Calu3 (cell line): Measurements from ENCODE around the gene HNRNPA0. TPM values are rescaled to one million over a fixed set of nuclear protein-coding genes. Genes with fewer than 3 reads are reported as not detected.

Source experiments
- BruUV-seq: library from RNA; stranded (reverse); fragments of 400-500 nt; replicated peaks from 2 replicates; lab custom pipeline; 2021; lab: Mats Ljungman, UMichigan
- CTCF ChIA-PET: fragments of 300-600 bp; sonication (Branson Sonifier 250); formaldehyde crosslinking; loops from one replicate; lab custom pipeline; 2022; ENCODE audit warnings: antibody characterized with exemption; lab: Charles Lee
- DNase-seq: peaks from one replicate; pipeline ENCODE4 v3.0.0; 2022
- H3K27ac Mint-ChIP-seq: one replicate; pipeline ENCODE4 v1.8.0; 2022; ENCODE audit warnings: mixed read lengths; ENCODE audit not compliant: unreplicated experiment
- H3K27me3 Mint-ChIP-seq: one replicate; pipeline ENCODE4 v1.8.0; 2022; ENCODE audit warnings: mixed read lengths; ENCODE audit not compliant: unreplicated experiment
- H3K36me3 Mint-ChIP-seq: one replicate; pipeline ENCODE4 v1.8.0; 2022; ENCODE audit warnings: mild to moderate bottlenecking, moderate library complexity, mixed read lengths; ENCODE audit not compliant: insufficient read depth, unreplicated experiment
- H3K4me1 Mint-ChIP-seq: one replicate; pipeline ENCODE4 v1.8.0; 2022; ENCODE audit warnings: mild to moderate bottlenecking, low read depth, mixed read lengths; ENCODE audit not compliant: unreplicated experiment
- H3K4me3 Mint-ChIP-seq: one replicate; pipeline ENCODE4 v1.8.0; 2022; ENCODE audit warnings: mild to moderate bottlenecking, low read depth, moderate library complexity, mixed read lengths; ENCODE audit not compliant: unreplicated experiment
- H3K9me3 Mint-ChIP-seq: one replicate; pipeline ENCODE4 v1.8.0; 2022; ENCODE audit warnings: low read depth, mixed read lengths; ENCODE audit not compliant: unreplicated experiment
- CTCF ChIP-seq: fragments of 200-600 bp; IDR thresholded peaks from one replicate; pipeline ENCODE4 v1.8.0; 2022; ENCODE audit warnings: antibody characterized with exemption; ENCODE audit not compliant: unreplicated experiment
- intact Hi-C: fragments of 100-400 bp; cut with micrococcal nuclease; formaldehyde crosslinking; loops from one replicate; pipeline ENCODE4 v1.10.0; 2022; ENCODE audit not compliant: unreplicated experiment
- total RNA-seq: library from RNA; stranded (reverse); gene quantifications from 2 replicates; pipeline ENCODE4 v1.2.3, GENCODE V29; 2022

Gene HNRNPA0
- total RNA-seq, 1 experiment from 2014 or later, result 42.3 TPM

- H3K27ac Mint-ChIP-seq, result no peak overlapping the region
- BruUV-seq, result no TSS peak
- CTCF ChIA-PET, result no interaction called here
- no peak for DNase-seq
- no peaks in the 10 kb centered on the region for H3K9me3 Mint-ChIP-seq
- H3K4me3 Mint-ChIP-seq, result no peak overlapping the region
- no peak for TF ChIP-seq CTCF
- intact Hi-C loops, result no loop called here
- no peaks in the 10 kb centered on the region for H3K27me3 Mint-ChIP-seq
- no peaks in the 10 kb centered on the region for H3K4me1 Mint-ChIP-seq
- no peaks in the 10 kb centered on the region for H3K36me3 Mint-ChIP-seq
Measured at GRCh38 chr5:137705106-137705505, 49.1 kb downstream of the HNRNPA0 start.

- BruUV-seq, result no TSS peak
- CTCF ChIA-PET, result no interaction called here
- TF ChIP-seq CTCF, result no peak
- DNase-seq, result no peak
- intact Hi-C loops, result no loop called here
- H3K4me3 Mint-ChIP-seq, result no peak overlapping the region
- H3K4me1 Mint-ChIP-seq, result no peaks in the 10 kb centered on the region
- H3K9me3 Mint-ChIP-seq, result no peaks in the 10 kb centered on the region
- H3K27ac Mint-ChIP-seq, result no peak overlapping the region
- H3K27me3 Mint-ChIP-seq, result no peaks in the 10 kb centered on the region
- H3K36me3 Mint-ChIP-seq, result no peaks in the 10 kb centered on the region
Measured at GRCh38 chr5:137703565-137703964, 50.6 kb downstream of the HNRNPA0 start.

- Mint-ChIP-seq H3K4me3 (no peak overlapping the region), H3K4me1 (no peaks in the 10 kb centered on the region)
- TF ChIP-seq CTCF, result no peak
Measured at GRCh38 chr5:137700282-137700680, 53.9 kb downstream of the HNRNPA0 start.

GRCh38 chr5:137699336-137700281 is 54.6 kb downstream of the HNRNPA0 start:
- Mint-ChIP-seq H3K4me1 (no peaks in the 10 kb centered on the region), H3K27me3 (no peaks in the 10 kb centered on the region), H3K36me3 (no peaks in the 10 kb centered on the region), H3K9me3 (no peaks in the 10 kb centered on the region), H3K27ac (no peak overlapping the region), H3K4me3 (no peak overlapping the region)
- BruUV-seq, result no TSS peak
- no peak for DNase-seq
- intact Hi-C loops, result no loop called here
- CTCF ChIA-PET, result interaction anchor here (0.5 kb wide), 1 partner anchor 497 kb away, joined by 4 read pairs; no protein-coding TSS in a partner anchor
- no peak for TF ChIP-seq CTCF

More at GRCh38 chr5:137700282-137700680, 53.9 kb downstream of the HNRNPA0 start:
- DNase-seq, result no peak
- BruUV-seq, result no TSS peak
- H3K27me3 Mint-ChIP-seq, result no peaks in the 10 kb centered on the region
- intact Hi-C loops, result no loop called here
- H3K27ac Mint-ChIP-seq, result no peak overlapping the region
- no peaks in the 10 kb centered on the region for H3K9me3 Mint-ChIP-seq
- CTCF ChIA-PET, result interaction anchor here (0.5 kb wide), 1 partner anchor 497 kb away, joined by 4 read pairs; no protein-coding TSS in a partner anchor
- H3K36me3 Mint-ChIP-seq, result no peaks in the 10 kb centered on the region
